GM21786 (cell line): ENCODE data around the gene SEPTIN3.

Source experiments
- ATAC-seq: cut with Tn5 transposase; IDR thresholded peaks from one replicate; pipeline ENCODE4 v1.9.1; 2021; ENCODE audit not compliant: unreplicated experiment

The SEPTIN3 gene

GRCh38 chr22:41974691-41975290, 5.5 kb downstream of the SEPTIN3 start:
- ATAC-seq = no peak

GRCh38 chr22:41975299-41976069, 6.2 kb downstream of the SEPTIN3 start:
- no peak for ATAC-seq

DNA sequence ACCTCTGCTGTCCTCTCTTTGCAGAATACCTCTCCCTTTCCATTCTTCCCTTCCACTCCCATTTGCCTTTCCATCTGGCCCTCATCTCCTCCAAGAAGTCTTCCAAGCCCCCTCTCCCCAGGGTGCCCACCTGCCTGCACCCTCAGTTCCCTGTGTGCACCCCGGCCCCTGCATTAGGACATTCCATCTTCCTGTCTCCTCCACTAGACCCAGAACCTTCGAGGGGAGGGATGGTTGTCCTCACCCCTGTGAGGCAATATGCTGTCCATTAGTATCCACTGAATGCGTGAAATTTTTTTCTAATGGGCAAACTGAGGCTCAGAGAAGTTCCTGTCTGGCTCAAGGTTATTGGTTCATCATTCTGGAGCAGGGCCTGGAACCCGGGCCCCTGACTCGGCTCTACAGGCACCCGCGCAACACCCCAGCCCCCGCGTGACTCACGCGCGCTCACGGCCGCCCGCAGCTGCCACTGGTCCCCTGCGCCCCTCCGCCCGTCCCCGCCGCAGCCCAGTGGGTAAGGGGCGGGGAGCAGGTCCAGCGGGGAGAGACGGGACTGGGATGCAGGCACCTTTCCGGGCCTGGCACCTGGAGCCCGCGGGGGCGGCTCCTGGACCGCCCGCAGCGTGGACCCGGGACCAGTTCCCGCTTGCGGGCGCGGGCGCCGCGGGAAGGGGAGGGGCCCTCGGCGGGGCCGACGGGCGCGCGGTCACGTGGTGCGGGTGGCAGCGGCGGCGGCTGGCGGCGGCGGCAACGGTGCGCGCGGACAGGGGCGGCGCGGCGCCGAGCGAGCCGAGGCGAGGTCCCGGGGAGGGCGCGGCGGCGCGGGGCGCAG, 7.0 kb downstream of the SEPTIN3 start:
- no peak for ATAC-seq

DNA sequence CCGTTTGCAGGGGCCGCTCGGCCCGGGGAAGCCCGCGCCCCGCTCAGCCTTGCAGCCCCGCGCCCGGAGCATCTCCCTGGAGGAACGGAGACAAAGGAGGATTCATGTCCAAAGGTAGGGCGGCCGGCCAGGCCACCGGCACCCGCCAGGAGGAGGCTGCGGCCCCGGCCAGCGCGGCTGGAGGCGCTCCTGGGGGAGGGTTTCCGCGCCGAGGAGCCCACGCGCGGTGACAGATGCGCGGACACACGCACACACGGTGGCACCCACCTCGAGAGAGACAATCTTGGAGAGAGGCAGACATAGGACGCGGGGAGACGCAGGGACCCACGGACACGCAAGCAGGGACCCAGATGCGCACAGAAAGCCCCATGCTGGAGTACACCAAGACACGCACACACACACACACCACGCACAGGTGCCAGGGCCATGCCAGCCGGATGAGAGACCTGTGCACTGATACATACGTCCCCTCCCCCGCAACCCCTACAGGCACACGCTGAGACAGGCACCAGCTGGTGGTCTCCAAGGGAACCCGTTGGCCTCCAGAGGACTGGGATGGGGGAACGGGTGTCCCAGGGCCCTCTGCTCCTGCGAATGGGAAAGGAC, 7.8 kb downstream of the SEPTIN3 start:
- ATAC-seq = no peak

DNA sequence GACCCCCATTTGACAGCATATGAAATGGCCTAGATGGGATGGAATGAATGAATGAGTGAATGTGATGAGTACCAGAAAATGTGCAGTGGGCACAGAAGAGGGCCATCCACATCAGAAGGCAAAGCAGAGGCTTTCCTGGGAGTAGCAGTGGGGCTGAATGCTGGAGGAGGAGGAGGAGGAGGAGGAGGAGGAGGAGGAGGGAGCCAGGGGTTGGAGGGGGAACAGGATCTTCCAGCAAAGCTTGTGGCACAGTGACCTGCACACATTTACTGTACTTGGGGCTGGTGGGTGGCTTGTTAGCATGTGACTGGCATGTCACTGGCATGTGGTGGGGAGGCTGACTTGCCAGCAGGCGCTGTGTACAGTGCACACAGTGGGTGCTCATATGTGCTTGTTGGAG, 9.5 kb downstream of the SEPTIN3 start:
- ATAC-seq = no peak

DNA sequence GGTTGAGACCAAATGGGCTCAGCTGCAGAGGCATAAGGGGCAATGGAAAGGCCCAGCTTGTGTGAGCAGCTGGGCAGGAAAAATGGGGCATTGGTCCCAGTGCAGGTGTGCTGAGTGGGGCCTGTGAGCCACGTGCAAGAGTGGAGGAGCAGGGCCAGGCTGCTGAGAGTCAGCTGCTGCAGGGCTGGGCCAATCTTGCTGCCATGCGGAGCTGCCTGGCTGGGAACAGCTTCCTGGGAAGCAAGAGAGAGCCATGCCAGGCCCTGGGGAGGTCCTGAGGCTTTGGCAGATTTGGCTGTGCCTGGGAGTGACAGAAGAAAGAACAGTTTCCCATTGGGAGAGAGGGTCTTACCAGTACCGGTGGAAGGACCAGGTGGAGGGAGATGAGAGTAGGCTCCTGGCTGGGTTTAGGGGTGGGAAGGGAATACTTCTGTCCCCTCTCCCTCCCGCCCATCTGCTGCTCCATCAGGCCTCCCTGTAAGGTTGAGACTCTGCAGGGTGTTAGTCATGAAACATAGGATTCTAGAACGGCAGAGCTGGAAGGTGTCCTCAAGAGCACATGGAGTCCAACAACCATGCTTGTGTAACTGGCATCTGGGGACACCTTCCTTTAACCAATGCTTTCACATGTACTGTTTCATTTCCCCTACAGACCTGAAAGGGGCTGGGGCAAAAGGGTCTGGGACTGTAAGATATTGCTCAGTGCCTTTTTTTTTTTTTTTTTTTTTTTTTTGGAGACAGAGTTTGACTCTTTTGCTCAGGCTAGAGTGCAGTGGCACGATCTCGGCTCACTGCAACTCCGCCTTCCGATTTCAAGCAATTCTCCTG, 10.4 kb downstream of the SEPTIN3 start:
- no peak for ATAC-seq

GRCh38 chr22:41982865-41983264, 13.6 kb downstream of the SEPTIN3 start:
- no peak for ATAC-seq

DNA sequence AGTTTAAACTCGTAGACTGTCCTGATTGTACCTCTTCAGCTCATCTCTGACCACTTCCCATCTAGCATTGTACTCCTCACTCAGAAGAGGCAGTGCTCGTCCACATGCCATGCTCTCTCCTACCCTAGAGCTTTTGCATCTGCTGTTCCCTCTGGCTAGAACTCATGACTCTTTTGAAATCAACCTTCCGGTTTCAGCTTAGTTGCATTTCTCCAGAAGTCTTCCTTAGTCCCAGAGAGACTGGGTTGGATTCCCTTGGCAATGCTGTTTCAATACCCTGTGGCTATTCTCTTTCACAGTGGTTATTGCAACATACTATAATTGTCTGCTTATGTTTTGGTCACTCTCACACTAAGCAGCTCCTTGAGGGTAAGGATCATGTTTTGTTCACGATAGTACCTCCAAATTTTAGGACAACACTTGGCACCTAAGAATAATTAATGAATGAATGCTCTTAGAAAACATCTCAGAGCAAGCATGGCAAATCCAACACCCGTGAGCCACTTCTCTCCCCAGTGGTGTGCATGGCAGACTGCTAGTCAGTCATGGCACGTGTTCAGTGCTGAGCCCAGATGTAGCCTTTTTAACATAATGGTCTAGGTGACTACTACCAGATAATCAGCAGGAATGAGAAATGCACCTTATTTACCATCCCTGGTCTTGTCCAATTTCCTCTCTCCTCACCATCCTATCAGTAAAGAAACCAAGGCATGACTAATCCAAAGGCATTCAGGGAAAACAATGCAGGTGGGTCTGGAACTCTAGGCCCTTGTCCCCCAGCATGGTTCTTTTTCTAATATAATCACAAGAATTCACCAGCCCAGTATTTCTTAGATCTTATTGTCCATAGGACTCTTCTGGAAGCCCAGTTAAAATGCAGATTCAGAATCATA, 14.5 kb downstream of the SEPTIN3 start:
- ATAC-seq = no peak

- ATAC-seq = no peak
These were observed 18.0 kb downstream of the SEPTIN3 start for GRCh38 chr22:41987276-41987675.

- no peak for ATAC-seq
These were observed 20.0 kb downstream of the SEPTIN3 start for GRCh38 chr22:41989246-41989645.

- ATAC-seq = no peak
These were observed 21.9 kb downstream of the SEPTIN3 start for GRCh38 chr22:41991111-41991510.

GRCh38 chr22:41992496-41992895, 23.3 kb downstream of the SEPTIN3 start:
- ATAC-seq = no peak

GRCh38 chr22:41995211-41995610, 26.0 kb downstream of the SEPTIN3 start:
- ATAC-seq = no peak

- ATAC-seq = no peak
These were observed 27.6 kb downstream of the SEPTIN3 start for GRCh38 chr22:41996826-41997225.

- peak; percentile 68 for ATAC-seq
These were observed 29.4 kb downstream of the SEPTIN3 start, which contains the start of gene WBP2NL for GRCh38 chr22:41998361-41999261. Gene WBP2NL, plus strand, starts transcription at chr22:41998788. Its CDS starts 31 bp downstream, at chr22:41998819.

- no peak for ATAC-seq
These were observed 31.2 kb downstream of the SEPTIN3 start for GRCh38 chr22:42000466-42000865.

DNA sequence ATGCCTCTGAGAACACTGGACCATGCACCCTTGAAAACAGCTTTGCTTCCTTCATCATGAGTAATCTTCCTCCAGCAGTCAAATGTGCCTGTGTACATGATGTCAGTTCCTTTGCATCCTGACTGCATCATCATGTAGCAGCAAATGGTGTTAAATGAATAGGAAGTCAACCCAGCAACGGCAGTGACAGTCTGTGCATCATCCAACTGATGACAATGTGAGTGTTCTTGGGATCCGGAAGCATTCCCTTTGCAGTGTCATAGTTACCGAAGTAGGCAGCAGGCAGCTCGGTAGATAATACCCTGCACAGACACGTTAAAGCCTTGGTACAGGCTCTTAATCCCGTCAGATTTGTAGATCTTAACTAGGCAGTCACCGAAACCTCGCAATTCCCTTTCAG, 31.9 kb downstream of the SEPTIN3 start:
- ATAC-seq = no peak

DNA sequence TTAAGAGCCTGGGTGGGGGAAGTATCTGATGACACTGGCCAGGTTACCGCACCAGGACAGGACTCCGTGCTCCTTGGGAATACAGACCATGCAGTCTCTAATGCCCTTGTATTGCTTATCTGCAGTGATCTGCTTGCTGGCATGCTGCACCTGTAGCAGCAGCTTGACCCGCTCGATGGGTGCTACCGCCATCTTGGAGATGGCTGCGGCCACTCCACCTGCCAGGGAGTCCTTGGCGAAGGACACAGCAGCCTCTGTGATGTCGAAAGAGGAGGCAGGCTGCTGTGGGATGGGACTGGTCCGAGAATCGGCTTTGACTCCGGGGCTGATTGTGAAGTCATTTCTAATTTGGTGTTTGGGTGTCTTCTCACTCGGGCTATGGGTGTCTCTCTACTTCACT, 32.5 kb downstream of the SEPTIN3 start:
- no peak for ATAC-seq
